Spleen (tissue), 11 donors: ENCODE measurements around the gene TIGAR. TPM values are rescaled to one million over a fixed set of nuclear protein-coding genes. Genes with fewer than 3 reads are reported as not detected.

Source experiments
- DNase-seq: peaks from one replicate; pipeline ENCODE4 v3.0.0-alpha.2; 2020
- H3K27ac ChIP-seq, 8 donors: fragments of 200-600 bp; sonication (generic) in 7 of 8; 1 replicate in 4 of 8; 2 replicates in 4 of 8; pipeline versions ENCODE4 v1.5.0 to v1.8.0; 2016 to 2021; ENCODE audit warnings: inconsistent platforms in 4 of 8, mild to moderate bottlenecking in 4 of 8, moderate library complexity in 1 of 8
- H3K27me3 ChIP-seq, 7 donors: fragments of 200-600 bp; sonication (generic) in 6 of 7; replicated peaks in 1 of 7; 1 replicate in 4 of 7; 2 replicates in 3 of 7; pipeline versions ENCODE4 v1.5.0 to v1.8.0; 2016 to 2021; ENCODE audit warnings: inconsistent platforms in 3 of 7, mild to moderate bottlenecking in 1 of 7
- H3K36me3 ChIP-seq, 6 donors: fragments of 200-600 bp; sonication (generic) in 5 of 6; 1 replicate in 4 of 6; 2 replicates in 2 of 6; pipeline versions ENCODE4 v1.5.0 to v1.8.0; 2016 to 2021; ENCODE audit warnings: inconsistent platforms in 2 of 6
- H3K4me1 ChIP-seq, 6 donors: fragments of 200-600 bp; sonication (generic) in 5 of 6; 1 replicate in 3 of 6; 2 replicates in 3 of 6; pipeline versions ENCODE4 v1.5.0 to v1.8.0; 2016 to 2021; ENCODE audit warnings: inconsistent platforms in 3 of 6
- H3K4me3 ChIP-seq, 8 donors: fragments of 200-600 bp; sonication (generic) in 7 of 8; 1 replicate in 4 of 8; 2 replicates in 4 of 8; pipeline versions ENCODE4 v1.5.0 to v1.8.0; 2016 to 2021; ENCODE audit warnings: inconsistent platforms in 4 of 8, mild to moderate bottlenecking in 4 of 8, moderate library complexity in 2 of 8
- H3K9me3 ChIP-seq, 8 donors: fragments of 200-600 bp; sonication (generic) in 7 of 8; 1 replicate in 4 of 8; 2 replicates in 4 of 8; pipeline versions ENCODE4 v1.5.0 to v1.8.0; 2016 to 2021; ENCODE audit warnings: inconsistent platforms in 4 of 8
- CTCF ChIP-seq, 11 experiments: fragments of 200-600 bp in 7 of 11; fragments of 450-650 bp in 4 of 11; sonication (generic) in 4 of 11; IDR thresholded peaks in 8 of 11; conservative IDR thresholded peaks in 3 of 11; 1 replicate in 7 of 11; 2 replicates in 4 of 11; pipeline versions ENCODE4 v1.4.0 to v1.8.0; 2016 to 2021; ENCODE audit warnings: antibody characterized with exemption in 11 of 11, inconsistent platforms in 4 of 11, mild to moderate bottlenecking in 1 of 11
- POLR2A ChIP-seq, 3 donors: fragments of 450-650 bp; IDR thresholded peaks; one replicate each; pipeline ENCODE4 v1.5.1; 2017; ENCODE audit warnings: antibody characterized with exemption in 3 of 3, mild to moderate bottlenecking in 1 of 3
- POLR2AphosphoS5 ChIP-seq, 3 donors: sonication (generic); formaldehyde crosslinking; IDR thresholded peaks; one replicate each; pipeline ENCODE4 v1.5.1; 2017; ENCODE audit warnings: antibody characterized with exemption in 3 of 3
- whole genome bisulfite sequencing, 5 donors: extraction: QIAGEN DNeasy Blood & Tissue Kit in 3 of 5; methylation state at CpG; one replicate each; pipeline versions ENCODE4 v1.1.5 to v1.1.7; 2013 to 2018; 5-methylcytosine and 5-hydroxymethylcytosine counted together
- intact Hi-C: fragments of 100-400 bp; cut with DNase I; formaldehyde crosslinking; loops from one replicate; pipeline ENCODE4 v1.15.0; 2023; ENCODE audit warnings: low total_unique reads
- polyA plus RNA-seq, 3 donors: library from polyadenylated mRNA; stranded (reverse); fragments of 200-250 nt; gene quantifications; one replicate each; pipeline ENCODE4 v1.2.1, GENCODE V29; 2013
- total RNA-seq, 7 donors: library from RNA; depleted of rRNA in 3 of 7; stranded (reverse); fragments of >200 nt in 3 of 7; fragmentation: NEBNext Ultra II Directional in 4 of 7; extraction: Animal tissue kit (Norgen Biotek cat#: 25700) in 4 of 7; gene quantifications; one replicate each; pipeline versions ENCODE4 v1.1.0 to v1.2.1, GENCODE V29; 2016 to 2021
- donor health status: healthy with polysubstance abuse.
- donor health status: DM: no; HTN: no; CAD: no; lungs with moderate emphysema.
- donor health status: DM: no; HTN: no; CAD: no.
- donor health status: Bipolar disorder and iron deficiency.
- donor health status: healthy.
- donor health status: DM: no; HTN: no; CAD: no.
- donor health status: DM: yes; HTN: yes; CAD: no.

The TIGAR gene
- total and polyA plus RNA-seq, 10 donors: 4.5 to 16.7 (median 11.5) TPM

DNA sequence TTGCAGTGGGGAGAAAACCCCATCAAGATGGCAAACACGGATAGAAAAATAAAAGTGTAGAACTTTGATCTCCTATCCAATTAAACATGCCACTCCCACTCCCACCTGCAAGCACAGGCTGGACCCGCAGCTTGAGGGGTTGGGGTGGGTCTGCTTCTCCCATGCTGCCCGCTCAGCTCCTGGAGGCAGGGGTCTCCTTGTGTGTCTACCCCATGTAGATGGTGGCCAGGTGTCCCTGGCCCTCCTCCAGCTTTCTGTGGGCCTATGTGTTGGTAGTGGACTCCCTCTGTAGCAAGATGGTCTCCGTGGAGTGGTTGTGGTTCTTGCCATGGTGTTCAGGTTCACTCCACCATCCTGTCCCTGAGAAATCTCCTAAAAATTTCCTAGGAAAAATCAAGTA lies 82.0 kb downstream of the TIGAR start:
- Histone ChIP-seq H3K4me3 (no peak overlapping the region), H3K27ac (no peak overlapping the region), H3K4me1 (no peaks in the 10 kb centered on the region), H3K27me3 (peaks cover 0 to 12% (median 0%) of the 10 kb centered on the region in 7 donors), H3K36me3 (no peaks in the 10 kb centered on the region), H3K9me3 (no peaks in the 10 kb centered on the region)
- no peak for TF ChIP-seq POLR2A (IDR thresholded peaks at IDR 0.05)
- no peak for TF ChIP-seq POLR2AphosphoS5 (IDR thresholded peaks at IDR 0.05)
- TF ChIP-seq CTCF (IDR thresholded peaks at IDR 0.05 in 8 of 11, conservative IDR thresholded peaks at IDR 0.05 in 3 of 11): no peak
- 75 to 95% (median 82%) methylated on average over 4 of the region's 4 CpGs for WGBS, 5 donors
- intact Hi-C loops: no loop called here
- DNase-seq: no peak

Other genes with a start within 250 kb of the TIGAR start
- gene CCND2, start 47.5 kb upstream of the TIGAR start, total RNA-seq: 100 to 1,000 TPM in 3 of 7 donors, 10 to 100 TPM in 4; 56.1 to 110 (median 65.1) TPM
- 10 to 100 TPM in 2 of 3 donors, 1 to 10 TPM in 1; 9.4 to 15.2 (median 13.8) TPM for gene CCND2, start 47.5 kb upstream of the TIGAR start, polyA plus RNA-seq
- not detected for gene FGF23, start 58.5 kb downstream of the TIGAR start, total RNA-seq
- under 1 TPM in 1 of 3 donors, not detected in 2; 0.03 TPM for gene FGF23, start 58.5 kb downstream of the TIGAR start, polyA plus RNA-seq
- gene FGF6, start 124.6 kb downstream of the TIGAR start, total RNA-seq: not detected
- gene FGF6, start 124.6 kb downstream of the TIGAR start, polyA plus RNA-seq: not detected
- 10 to 100 TPM in 1 of 7 donors, 1 to 10 TPM in 6; 3.7 to 10.9 (median 5.3) TPM for gene RAD51AP1, start 217.7 kb downstream of the TIGAR start, total RNA-seq
- 1 to 10 TPM; 3.6 to 6.7 (median 4.8) TPM for gene RAD51AP1, start 217.7 kb downstream of the TIGAR start, polyA plus RNA-seq
- 10 to 100 TPM; 32.4 to 46.1 (median 42.0) TPM for gene DYRK4, start 241.0 kb downstream of the TIGAR start, total RNA-seq
- gene DYRK4, start 241.0 kb downstream of the TIGAR start, polyA plus RNA-seq: 10 to 100 TPM; 54.7 to 69.6 (median 55.6) TPM